ENCODE results near the gene MDM4.

The MDM4 gene

GRCh38 chr1:204602111-204602579 lies 85.9 kb downstream of the MDM4 start:
- TF ChIP-seq LEF1 (IDR thresholded peaks at IDR 0.05; ENCODE audit: borderline replicate concordance) (no peak), PKNOX1 (IDR thresholded peaks at IDR 0.05) (peak; percentile 84)
- DNase-seq (ENCODE audit: extremely low spot score) = no peak
- ChIA-PET POLR2A (no interaction called here), CTCF (no interaction called here)

GRCh38 chr1:204602871-204603542 lies 86.8 kb downstream of the MDM4 start:
- ChIA-PET CTCF (no interaction called here), POLR2A (no interaction called here)
- no peak for TF ChIP-seq FOXM1 (IDR thresholded peaks at IDR 0.05; ENCODE audit: borderline replicate concordance)
- no peak for TF ChIP-seq NFRKB (IDR thresholded peaks at IDR 0.05)
- TF ChIP-seq SUZ12 (IDR thresholded peaks at IDR 0.05) = no peak
- no peak for TF ChIP-seq SP1 (IDR thresholded peaks at IDR 0.05)
- no peak for TF ChIP-seq ARNT (IDR thresholded peaks at IDR 0.05)
- TF ChIP-seq ELF4 (IDR thresholded peaks at IDR 0.05) = no peak
- TF ChIP-seq CTBP1 (IDR thresholded peaks at IDR 0.05; ENCODE audit: borderline replicate concordance) = no peak
- no peak for TF ChIP-seq FOXK2 (IDR thresholded peaks at IDR 0.05)
- TF ChIP-seq TARDBP (IDR thresholded peaks at IDR 0.05) = no peak
- TF ChIP-seq L3MBTL2 (conservative IDR thresholded peaks at IDR 0.05) = no peak
- no peak for TF ChIP-seq FOXA1 (IDR thresholded peaks at IDR 0.05)
- TF ChIP-seq ZNF384 (IDR thresholded peaks at IDR 0.05) = no peak
- TF ChIP-seq BHLHE40 (IDR thresholded peaks at IDR 0.05; ENCODE audit: borderline replicate concordance) = no peak
- no peak for DNase-seq (ENCODE audit: extremely low spot score)

GRCh38 chr1:204605791-204606190 lies 89.6 kb downstream of the MDM4 start:
- CTCF ChIA-PET = no interaction called here
- POLR2A ChIA-PET = no interaction called here
- no peak for DNase-seq (ENCODE audit: extremely low spot score)
- TF ChIP-seq ZNF384 (IDR thresholded peaks at IDR 0.05) (no peak), FOXK2 (IDR thresholded peaks at IDR 0.05) (no peak), FOXA1 (IDR thresholded peaks at IDR 0.05) (no peak), SUZ12 (IDR thresholded peaks at IDR 0.05) (no peak), ARNT (IDR thresholded peaks at IDR 0.05) (no peak), ELF4 (IDR thresholded peaks at IDR 0.05) (no peak), BHLHE40 (IDR thresholded peaks at IDR 0.05; ENCODE audit: borderline replicate concordance) (no peak)
